GM21381 (cell line): ENCODE results near the gene ZNF273.
"Not testable (repeated sequence)": the region's sequence is repeated elsewhere in the genome, so short reads cannot be mapped to it uniquely, and the experiment has no call there.

Experiments
- ATAC-seq: cut with Tn5 transposase; IDR thresholded peaks from one replicate; pipeline ENCODE4 v1.9.1; 2021; ENCODE audit warnings: mild to moderate bottlenecking, moderate library complexity; ENCODE audit not compliant: unreplicated experiment

Gene ZNF273

DNA sequence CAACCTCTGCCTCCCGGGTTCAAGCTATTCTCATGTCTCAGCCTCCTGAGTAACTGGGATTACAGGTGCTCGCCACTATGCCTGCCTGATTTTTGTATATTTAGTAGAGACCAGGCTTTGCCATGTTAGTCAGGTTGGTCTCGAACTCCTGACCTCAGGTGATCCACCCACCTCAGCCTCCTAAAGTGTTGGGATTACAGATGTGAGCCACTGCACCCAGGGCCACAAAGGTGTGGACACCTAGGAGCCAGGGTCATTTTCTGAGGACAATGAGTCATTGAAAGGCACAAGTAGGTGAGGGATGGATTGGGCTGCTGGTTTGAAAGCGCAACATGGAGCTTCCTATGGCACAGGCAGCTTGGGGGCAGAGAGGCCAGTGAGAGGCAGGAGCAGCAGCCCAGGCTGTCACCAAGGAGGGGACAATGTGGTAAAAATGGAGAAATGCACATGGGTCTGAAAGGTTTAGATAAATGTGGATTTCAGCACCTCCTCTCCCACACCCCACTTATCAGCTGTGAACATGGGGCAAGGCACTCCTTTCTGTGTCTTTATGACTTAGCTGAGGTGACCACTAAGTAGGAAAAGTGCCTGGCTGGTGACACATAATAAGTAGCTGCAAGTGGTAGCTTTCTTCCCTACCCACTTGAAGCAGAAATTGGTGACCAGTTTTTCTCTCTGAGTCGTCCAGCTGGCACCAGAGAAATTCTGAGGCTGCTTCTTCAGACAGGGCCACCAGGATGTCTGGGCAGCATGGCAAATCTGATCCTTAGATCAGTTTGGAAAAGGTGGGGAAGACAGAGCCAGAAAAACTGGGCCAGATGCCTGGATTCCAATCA is 41.8 kb downstream of the ZNF273 start:
- not testable (repeated sequence) for ATAC-seq

DNA sequence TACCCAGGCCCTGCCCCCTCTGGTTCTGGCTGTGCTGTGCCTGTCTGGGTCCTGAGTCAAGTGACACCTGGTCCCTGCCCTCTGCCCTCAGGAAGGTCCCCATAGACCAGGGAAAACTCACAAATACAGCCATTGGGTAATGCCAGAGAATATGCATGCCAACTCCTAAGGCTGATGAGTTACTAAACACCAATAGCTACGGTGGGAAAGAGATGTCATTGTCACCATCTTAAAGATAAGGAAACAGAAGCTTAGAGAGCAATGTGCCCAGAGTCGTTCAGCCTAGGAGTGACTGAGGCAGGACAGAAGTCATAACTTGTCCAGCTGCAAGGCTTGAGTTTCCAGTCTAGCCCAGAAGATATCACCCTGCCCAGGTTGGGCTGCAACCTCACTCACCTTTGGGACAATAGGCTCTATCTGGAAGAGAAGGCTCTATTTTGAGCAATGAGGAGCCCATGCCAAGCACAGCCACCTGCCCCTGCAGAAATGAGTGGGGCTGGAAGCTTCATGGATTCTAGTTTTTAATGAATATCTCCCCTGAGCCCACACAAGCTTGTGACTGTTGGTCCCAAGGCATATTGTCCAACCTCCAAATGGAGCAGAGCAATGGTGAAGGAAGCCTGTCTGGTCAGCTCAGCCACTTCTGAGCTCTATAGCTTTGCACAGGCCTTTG is 42.6 kb downstream of the ZNF273 start:
- no peak for ATAC-seq

DNA sequence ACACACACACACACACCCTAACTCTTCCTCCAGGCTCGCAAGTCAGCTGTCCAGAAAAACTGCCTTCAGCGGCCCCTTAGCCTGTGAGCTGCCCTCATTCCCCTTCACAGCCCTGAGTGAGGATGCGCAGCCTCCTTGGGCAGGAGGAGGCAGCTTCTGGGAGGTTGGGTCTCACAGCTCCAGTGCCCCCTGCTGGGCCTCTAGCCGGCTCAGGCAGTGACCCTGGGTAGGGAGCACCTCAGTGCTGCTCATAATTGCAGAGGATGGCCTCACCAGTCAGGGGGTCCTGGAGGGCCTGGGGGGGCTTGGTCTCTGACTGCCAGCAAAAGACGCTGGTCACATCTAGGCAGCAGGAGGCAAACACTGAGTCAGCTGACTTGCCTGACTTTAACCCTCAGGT is 43.7 kb downstream of the ZNF273 start:
- no peak for ATAC-seq

DNA sequence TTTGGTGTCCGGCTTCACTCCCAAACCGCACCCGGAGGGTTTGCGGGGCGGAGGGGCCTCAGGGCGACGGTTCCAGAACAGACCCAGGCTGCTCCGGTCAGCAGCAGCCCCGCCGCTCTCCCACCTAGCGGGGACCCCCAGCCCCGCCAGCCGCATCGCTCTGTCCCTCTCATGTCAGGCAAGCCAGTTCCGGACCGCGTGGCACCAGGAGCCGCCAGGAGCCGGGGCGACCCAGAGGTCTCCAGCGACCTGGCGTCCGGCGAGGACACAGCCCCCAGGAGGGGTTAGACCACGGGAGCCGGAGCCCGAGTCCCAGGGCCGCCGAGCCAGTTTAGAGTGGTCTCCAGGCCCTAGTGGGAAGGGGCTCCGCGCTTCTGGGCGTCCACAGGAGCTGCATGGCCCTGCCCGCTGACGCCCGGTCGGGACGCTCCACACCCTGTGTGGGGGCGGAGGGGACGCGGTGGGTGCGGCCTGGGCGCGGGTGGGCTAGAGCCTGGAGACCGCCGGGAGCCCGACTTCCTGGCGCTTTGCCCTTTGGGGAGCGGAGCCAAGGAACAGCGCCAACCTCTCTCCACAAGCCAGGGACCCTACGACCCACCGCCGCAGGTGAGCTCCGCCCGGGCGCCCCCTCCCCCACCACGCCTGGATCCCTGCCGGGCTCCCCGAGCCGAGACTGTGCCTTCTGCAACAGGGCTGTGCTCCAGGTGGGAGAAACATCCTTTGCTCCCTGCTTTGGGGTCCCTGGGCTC is 44.4 kb downstream of the ZNF273 start:
- no peak for ATAC-seq

DNA sequence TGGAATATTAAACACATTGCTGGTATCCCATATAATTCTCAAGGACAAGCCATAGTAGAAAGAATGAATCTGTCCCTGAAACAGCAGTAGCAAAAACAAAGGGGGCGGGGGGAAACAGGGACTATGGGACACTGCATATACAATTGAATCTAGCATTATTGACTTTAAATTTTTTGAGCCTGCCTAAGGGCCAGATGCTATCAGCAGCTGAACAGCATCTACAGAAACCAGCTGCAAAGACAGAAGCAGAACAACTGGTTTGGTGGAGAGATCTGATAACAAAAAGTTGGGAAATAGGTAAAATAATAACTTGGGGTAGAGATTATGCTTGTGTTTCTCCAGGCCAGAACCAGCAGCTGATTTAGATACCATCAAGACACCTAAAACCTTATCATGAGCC is 45.7 kb downstream of the ZNF273 start:
- not testable (repeated sequence) for ATAC-seq

DNA sequence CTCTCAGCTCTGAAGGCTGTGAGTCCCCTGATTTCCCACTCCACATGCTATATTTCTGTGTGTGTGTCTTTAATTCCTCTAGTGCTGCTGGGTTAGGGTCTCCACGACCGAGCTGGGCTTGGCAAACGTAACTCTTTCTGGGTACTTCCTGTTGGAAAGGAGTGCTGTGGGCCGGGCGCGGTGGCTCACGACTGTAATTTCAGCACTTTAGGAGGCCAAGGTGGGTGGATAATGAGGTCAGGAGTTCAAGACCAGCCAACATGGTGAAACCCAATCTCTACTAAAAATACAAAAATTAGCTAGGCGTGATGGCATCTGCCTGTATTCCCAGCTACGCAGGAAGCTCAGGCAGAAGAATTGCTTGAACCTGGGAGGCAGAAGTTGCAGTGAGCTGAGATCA is 47.6 kb downstream of the ZNF273 start:
- not testable (repeated sequence) for ATAC-seq

DNA sequence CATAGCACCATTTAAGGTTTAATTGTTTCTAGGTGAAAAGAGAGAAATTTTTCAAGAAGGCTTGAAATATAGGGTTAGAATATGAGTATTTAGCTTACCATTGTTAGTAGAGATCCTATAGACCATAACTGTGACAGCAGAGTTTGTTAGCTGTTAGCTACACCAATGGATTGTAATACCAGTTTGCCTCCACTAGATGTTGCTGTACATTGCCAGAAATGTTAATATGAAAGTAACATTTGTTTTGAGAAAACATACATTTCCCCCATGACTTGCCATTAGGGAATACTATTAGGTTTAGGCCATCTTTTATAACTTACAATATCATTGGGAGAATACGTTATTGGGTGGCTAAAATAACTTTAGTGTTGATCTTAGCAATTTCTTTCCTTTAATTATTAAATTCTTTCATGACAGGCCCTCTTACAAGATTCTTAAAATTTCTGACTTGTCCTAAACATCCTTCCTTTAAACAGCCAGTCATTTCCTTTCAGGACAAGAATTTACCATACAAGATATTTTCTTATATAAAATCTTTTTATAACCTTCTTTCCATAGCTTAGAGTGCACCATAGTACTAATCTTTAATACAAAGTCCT is 48.3 kb downstream of the ZNF273 start:
- ATAC-seq, result no peak

DNA sequence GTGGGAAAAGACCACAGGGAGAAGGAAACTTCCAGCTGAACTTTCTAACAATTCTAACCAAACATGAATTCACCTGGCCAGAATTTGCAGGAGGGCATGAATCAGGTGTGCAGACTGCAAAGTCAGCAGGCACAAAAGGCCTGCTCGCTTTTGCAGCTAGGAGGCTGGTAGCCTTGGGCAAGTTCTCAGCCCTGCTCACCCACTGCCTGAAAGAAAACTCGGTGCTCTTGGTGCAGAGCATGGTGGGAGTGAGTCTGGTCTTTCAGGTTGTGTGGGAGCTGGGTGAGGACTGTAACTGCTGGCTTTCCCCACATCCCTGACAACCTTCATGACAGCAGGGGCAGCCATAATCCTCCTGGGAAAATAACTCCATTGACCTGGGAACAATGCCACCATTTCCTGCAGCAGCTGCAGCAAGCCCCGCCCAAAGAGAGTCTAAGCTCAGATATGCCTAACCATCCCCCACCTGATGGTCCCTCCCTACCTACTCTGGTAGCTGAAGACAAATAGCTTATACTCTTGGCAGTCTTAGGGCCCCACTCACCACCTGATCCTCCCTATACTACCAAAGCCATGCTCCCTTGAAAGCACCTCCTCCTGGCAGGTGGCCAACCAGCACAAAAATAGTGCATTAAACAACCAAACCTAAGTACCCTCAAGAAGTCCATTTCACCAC is 56.1 kb downstream of the ZNF273 start:
- ATAC-seq, result no peak

DNA sequence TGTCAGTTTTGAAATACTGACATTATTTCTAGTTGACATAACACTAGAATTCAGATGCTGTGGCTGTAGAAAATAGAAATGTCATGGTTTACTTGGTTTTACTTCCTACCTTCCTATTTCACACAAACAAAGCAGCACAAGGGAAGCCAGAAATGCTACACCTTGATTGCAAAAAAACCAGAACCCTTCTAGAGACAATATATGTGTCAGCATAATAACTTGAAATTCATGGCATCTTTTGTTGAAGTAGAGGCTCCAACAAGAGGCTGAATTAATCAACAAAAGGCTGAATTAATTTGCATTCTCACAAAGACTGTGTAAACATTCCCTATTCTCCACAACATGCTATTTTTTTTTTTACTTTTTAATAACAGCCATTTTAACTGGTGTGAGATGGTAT is 62.5 kb downstream of the ZNF273 start:
- no peak for ATAC-seq

DNA sequence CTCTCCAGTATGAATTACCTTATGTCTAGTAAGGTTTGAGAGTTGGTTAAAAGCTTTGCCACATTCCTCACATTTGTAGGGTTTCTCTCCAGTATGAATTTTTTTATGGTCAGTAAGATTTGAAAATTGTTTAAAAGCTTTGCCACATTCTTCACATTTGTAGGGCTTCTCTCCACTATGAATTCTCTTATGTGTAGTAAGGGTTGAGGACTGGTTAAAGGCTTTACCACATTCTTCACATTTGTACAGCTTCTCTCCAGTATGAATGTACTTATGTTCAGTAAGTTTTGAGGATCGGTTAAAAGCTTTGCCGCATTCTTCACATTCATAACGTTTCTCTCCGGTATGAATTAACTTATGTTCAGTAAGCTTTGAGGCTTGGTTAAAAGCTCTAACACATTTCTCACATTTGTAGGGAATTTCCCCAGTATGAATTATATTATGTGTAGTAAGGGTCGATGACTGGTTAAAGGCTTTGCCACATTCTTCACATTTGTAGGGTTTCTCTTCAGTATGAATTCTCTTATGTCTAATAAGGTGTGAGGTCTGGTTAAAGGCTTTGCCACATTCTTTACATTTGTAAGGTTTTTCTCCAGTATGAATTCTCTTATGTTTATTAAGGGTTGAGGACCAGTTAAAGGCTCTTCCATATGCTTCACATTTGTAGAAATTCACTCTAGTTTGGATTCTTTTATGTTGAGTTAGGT is 75.6 kb downstream of the ZNF273 start:
- no peak for ATAC-seq
